Activated T-cell treated with anti-CD3 and anti-CD28 coated beads for 24 hours (primary cell): ENCODE data around the gene COL28A1.
"Not testable (repeated sequence)": the region's sequence is repeated elsewhere in the genome, so short reads cannot be mapped to it uniquely, and the experiment has no call there.

Source experiments
- DNase-seq: peaks from one replicate; pipeline ENCODE4 v3.0.0-alpha.2; 2020; ENCODE audit warnings: low read depth

The COL28A1 gene

DNA sequence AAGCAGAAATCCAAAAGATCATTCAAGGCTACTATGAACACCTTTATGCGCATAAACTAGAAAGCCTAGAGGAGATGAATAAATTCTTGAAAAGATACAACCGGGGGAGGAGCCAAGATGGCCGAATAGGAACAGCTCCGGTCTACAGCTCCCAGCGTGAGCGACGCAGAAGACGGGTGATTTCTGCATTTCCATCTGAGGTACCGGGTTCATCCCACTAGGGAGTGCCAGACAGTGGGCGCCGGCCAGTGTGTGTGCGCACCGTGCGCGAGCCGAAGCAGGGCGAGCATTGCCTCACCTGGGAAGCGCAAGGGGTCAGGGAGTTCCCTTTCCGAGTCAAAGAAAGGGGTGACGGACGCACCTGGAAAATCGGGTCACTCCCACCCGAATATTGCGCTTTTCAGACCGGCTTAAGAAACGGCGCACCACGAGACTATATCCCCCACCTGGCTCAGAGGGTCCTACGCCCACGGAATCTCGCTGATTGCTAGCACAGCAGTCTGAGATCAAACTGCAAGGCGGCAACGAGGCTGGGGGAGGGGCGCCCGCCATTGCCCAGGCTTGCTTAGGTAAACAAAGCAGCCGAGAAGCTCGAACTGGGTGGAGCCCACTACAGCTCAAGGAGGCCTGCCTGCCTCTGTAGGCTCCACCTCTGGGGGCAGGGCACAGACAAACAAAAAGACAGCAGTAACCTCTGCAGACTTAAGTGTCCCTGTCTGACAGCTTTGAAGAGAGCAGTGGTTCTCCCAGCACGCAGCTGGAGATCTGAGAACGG lies 70.5 kb downstream of the COL28A1 start:
- DNase-seq = not testable (repeated sequence)

DNA sequence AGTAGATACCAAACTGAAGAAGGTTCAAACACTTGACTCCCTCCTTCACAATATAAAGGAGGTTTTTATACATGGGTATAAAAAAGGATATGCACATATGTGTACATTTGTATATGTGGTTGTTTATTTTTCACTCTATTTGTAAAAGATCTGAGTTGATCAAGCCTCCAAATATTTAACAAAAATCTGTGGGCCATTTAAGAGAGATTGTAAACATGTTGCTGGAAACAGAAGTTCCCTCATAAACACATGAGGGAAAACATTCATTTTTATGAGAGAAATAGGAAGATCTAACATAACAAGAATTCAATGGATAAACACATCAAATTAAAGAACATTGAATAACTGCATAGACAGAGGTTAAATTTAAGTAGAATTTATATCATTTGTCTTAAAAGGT lies 81.7 kb downstream of the COL28A1 start:
- DNase-seq = no peak

DNA sequence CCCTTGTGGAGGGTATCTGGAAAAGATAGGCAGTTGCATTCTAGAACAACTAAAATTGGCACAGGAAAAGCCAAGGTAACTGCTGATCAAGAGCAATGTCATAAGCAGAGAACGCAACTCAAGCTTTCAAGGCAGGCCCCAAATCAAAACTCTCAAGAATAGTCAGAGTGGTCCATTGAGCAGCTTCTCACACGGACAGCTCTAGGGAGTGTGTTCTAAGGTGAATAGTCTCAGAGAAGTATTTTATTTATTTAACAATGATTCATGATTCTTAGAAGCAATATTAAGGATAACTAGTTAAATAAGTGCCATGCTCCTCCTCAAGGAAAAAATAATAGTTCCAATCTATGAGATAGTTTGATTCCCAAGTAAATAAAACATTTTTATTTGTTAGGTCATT lies 83.0 kb downstream of the COL28A1 start:
- DNase-seq = no peak

DNA sequence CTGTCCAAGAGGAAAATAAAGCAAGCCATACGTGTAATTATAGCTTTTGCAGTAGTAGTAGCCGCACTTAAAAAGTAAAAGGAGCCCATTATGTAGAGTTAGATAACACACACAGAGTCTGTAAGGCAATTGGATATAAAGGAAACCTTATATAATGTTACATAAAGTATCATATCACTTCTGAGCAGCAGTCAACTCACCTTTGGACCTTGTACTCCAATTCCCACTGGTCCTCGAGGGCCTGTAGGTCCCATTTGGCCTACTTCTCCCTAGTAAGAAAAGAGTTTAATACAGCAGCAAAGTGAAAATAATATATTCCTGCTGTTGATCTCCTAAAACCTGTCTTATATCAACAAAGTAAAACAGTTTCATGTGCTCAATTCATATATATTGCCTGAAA lies 83.6 kb downstream of the COL28A1 start:
- no peak for DNase-seq

DNA sequence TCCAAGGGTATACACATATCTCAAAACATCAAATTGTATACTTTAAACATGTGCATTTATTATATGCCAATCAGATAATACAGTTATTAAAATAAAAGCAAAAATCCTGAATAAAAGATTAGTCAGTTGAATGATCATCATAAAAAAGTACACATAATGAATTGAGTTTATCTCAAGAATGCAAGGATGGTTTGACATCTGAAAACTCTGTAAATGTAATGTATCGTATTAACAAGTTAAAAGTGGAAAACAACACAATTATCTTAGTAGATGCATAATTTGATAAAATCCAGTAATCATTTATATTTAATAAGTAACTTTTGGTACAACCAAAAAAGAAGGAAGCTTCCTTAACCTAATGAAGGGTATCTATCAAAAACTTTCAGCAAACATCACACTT lies 86.6 kb downstream of the COL28A1 start:
- no peak for DNase-seq

DNA sequence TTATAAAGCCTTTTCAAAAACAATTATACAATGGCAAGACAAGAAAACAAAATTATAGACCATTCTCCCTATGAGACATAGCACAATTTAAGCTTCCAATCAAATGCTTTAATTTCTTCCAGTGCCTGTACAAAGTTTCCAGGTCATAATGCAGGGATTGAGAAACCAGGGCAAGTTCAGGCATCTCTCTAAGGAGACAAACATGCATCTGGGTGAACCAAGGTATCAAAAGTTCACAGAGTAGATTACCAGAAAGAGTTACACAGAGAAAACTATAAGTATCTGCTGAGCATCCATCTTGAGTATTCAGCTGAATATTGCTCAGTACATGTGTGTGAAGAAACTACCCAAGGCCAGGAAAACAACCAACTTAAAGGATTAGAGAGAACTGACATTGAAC lies 89.1 kb downstream of the COL28A1 start:
- DNase-seq = no peak

DNA sequence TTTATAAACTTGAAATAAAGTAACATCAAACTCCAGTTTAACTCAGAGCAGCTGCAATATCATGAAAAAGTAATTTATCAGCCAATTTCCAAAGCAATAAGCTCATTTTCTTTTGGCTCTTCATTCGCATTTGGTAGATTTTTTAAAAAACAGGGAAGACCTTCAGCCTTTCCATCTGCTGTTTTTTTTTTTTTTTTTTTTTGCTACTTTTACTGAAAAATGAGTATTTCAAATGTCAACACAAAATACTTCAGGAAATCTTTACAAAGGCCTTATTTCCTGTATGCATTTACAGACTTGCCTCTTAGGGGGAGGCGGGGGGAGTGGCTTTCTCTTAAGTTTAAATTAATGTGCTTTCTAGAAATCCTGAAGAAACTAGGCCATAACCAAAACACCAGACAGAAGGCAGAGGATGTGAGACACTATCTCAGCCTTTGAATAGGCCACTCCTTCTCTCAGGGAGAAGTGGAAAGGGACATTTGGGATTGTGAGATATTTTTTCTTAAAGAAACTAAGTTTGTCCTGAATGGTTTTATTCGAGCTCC lies 91.8 kb downstream of the COL28A1 start:
- no peak for DNase-seq

DNA sequence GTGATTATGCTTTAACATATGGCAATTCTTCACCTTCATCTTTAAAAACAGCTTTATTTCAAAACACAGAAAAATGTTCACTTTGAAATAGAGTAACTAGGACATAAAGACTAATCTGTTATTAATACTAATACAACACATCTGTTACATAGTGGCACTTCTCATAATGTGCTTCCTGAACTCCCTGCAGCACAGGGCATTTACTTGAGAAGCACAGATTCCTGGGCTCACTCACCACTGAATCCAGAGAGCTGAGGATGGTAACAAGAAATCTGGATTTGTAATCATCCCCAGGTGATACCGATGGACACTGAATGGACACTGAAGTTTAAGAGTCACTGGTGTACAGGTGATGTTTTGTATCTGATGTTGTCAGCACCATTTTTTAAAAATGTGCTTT lies 96.1 kb downstream of the COL28A1 start:
- no peak for DNase-seq

DNA sequence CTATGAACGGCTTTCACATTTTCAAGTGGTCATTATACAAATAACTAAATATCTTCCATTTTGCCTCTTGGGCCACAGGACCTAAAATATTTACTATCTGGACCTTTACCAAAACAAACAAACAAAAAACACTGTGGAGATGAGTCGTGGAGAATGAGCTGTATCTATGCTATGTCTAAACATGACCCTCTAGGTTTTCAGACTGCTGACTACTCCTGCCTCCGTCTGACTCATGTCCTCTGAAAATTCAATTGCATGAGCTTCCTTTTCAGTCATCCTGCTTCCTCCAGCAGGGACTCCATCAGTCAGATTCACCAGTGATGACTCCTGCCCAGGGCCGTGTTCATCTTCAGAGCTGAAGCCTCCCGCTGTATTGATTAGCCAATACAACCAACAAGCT lies 96.8 kb downstream of the COL28A1 start:
- no peak for DNase-seq

DNA sequence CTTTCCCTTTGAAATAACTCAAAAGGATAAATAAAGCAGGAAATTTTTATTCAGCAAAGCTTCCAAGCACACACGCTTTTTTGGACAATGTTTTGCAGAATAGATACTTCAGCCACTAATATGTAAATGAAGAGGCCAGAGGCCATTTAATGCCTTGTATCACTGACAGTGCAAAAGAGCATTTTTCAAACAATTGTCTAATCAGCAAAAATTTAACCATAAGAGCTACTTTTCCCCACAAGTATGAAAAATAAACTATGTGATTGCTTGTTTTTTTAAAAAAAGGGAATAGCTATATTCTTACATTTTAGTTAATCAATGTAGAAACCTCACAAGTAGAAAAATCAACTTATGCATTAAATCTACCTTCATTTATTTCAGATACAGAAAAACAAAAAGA lies 99.7 kb downstream of the COL28A1 start:
- no peak for DNase-seq

DNA sequence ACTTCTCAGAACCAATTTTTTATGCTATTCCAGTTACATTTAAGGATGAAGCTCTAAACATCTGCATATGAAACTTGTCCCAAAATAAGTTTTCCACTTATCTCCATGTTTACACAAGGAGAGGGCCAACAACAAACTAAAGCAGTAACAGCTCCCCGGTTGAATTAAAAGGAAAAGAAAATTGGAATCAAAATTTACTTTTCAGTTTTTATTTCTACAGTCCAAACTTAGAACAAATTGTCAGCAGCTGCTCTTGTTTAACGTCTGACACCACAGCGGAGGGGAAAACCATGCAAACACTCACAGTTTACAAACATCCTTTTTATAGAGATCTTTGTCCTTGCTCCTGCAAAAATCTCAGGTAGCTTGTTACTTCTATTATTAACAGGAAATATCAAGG lies 101.3 kb downstream of the COL28A1 start:
- no peak for DNase-seq

DNA sequence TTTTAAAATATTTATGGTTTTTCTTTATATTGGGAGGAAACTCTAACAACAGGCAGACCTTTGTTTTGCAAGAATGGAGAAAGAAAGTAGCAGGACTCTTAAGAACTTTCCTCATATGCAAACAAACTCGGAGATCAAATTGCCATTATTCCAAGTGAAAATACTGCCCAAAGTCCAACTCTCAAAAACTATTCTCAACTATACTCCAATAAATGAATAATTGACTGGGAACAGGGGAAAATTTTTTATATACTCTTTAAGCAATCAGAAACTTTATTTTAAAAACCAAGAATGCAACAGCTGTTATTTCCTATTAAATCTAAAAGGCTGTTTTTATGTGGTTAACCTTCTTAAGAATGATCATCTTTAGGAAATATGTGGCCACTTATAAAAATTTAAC lies 101.9 kb downstream of the COL28A1 start:
- no peak for DNase-seq

DNA sequence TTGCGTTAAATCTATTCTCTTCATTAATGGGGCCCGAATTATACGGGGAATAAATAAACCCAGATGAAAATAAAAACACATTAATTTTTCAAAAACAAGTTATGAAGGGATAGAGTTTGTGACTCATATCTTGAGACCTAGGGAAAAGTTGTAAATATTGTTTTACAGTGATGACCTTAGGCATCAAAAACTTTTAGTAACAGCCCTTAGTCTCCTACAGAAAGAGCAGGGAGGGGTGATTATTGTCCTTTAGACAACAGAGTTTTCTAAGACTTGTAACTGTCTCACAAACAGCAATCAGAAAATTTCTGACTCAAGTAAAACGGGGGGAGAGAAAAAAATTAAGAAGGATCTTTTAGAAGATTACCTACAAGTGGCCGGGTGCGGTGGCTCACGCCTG lies 102.7 kb downstream of the COL28A1 start:
- no peak for DNase-seq

DNA sequence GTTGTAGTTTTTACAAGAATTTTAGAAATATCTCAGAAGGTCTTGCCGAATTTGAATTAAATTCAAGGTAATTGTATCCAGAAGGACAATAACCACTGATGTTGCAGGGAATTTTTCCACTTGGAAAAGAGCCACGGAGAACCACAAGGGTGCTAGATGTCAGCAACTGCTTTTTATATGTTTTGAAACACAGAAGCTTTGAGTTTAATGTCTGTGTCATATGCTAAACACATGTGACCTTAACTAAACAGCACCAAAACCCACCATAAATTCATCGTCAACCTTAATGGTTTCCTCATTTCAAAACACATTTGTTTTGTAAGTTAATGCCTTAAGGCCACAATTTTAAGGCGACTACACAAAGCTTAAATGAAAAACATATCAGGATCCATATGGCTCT lies 106.9 kb downstream of the COL28A1 start:
- no peak for DNase-seq

DNA sequence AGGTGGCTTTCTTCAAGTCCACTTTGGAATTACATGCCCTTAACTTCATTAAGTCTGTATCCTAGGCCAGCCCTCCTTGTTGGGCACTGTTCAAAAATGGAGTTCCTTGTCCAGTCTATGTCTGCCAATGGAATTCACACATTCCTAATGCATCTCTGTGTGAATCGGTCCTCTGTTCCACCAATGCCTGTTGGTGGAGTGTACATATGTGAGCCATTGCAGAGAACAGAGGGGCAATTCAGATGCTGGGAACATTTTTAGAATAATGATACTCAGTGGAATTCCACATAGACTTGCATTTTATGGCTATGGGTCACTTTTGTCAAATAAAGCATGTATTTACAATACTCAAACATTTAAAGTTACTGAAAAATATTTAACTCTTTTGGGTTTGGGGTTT lies 108.3 kb downstream of the COL28A1 start:
- no peak for DNase-seq

DNA sequence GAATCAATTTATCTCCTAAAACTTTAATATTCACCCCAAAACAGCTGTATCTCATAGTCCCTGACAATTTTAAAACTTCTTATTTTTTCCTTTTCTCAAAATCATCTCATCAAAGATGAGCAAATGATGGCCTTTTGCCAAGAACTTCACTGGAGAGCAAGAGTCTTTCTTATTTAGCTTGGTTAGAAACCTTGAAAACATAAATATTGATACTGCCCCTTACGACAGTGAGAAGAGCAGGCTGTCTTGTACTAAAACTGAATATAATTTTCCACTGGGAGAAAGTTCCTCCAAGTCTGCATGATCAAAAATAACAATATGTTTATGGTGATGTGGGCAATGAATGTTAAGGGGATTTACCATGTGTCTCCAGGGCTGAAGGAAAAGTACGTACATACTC lies 109.0 kb downstream of the COL28A1 start:
- DNase-seq = no peak

DNA sequence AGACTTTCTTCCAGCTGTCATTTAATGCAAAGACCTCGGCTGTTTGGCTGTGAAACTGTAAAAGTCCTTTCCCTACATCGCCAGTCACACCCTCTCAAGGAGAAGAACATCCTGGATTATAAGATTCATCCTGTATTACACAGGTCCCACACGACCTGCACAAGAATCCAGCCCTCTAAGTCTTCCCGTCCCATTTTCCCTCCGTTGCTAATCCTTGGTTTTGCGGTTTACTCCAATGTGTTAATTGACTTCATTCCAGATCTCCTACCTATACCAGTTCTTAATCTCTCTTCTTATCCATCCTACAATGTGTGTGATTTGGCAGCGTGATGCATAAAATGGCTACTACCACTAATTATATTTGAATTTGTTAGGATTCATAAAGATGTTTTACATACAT lies 110.4 kb downstream of the COL28A1 start:
- no peak for DNase-seq

DNA sequence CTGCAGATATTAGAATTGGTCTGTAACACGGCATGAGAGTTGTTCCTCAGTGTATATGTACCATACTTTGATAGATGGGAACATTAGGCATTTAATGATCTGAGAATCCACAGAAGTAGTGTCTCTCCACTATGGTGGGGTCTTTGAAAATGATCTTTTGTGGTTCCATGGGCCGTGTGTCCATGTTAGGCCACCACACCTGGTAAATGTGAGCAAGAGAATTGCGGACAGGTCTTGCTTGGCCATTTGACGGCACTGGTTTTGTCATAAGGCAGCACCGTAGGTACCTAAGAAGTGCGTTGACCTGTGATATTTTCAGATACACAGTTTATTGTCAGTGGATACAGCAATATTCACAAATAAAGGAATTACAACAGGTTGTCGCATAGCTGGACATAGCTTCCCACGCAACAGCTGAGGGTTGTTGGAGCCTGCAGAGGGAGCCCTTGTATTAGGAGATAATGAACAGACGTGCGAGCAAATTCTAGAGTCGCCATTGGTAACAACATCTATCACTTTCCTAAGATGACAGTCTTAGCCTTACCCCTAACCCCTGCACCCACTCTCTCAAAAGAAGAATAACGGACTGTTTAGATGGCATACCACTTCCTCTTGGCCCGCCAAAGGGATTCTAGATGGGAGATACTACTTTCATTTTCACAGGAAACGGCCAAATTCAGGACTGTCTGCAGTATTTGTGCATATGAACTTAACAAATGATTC lies 111.4 kb downstream of the COL28A1 start:
- DNase-seq = peak; percentile 13

DNA sequence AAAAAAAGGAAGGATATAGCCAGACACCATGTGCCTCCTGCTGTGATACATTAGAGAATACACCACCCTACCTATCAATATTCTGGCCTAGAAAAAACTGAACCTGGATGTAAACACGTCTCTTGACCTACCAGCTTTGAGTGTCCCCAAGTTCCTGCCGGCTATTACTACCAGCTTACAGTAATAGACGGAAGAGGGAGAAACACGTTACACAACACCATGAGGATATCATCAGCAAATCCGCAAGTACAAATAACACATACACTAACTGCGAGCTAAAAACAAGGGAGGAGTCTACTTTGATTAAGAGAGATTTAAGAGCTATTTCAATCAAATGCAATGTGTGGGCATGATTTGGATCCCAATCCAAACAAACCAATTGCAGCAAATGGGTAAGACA lies 113.0 kb downstream of the COL28A1 start:
- no peak for DNase-seq

DNA sequence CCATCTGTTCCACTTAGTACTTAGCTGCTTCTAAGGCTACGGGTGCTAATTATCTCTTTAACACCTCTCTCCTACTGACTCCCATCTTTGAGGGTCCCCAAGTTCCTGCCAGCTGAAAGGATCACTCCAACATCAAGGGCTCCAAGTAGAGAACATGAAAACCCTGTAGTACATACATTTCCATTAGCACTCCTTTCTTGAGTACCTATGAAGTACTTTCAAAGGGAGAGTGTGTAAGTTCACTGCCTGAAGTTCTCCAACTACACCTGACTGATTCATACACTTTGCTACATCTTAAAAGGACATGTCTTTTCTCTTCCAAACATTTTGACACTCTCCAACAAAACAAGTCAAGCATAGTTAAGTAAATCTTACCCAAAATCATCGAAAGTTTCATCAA lies 113.8 kb downstream of the COL28A1 start:
- DNase-seq = no peak

DNA sequence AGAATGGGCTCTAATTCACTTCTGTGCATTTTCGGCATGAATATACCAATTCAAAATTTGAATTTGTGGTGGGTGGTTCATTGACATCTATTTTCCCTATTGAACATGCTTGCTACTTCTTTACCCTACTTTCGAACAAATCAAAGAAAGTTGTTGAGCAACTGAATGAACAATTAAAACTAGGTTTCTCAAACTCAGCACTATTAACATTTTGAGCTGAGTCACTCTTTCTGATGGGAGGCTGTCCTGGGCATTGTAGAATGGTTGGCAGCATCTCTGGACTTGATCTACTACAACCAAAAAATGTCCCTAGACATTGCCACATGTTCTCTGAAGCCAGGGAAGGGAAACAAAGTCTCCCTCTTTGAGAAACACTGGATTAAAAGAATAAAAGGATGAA lies 116.7 kb downstream of the COL28A1 start:
- DNase-seq = no peak

DNA sequence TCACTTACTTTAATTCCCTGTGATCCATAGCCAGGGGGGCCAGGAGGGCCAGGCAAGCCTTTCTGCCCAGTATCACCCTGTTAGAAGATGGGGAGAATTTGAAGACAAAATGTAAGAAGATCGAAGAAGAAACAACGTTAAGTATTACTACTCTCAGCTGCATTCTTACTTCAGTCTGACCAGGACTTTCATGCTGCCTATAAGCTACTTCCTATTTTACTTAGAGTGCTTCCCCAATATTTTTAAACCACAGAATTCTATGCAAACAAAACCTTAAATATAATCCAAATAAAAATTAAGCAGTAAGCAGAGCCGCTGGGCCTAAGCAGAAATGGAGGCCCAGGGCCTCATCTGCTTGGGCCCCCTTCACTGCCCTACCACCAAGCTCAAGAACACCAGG lies 117.8 kb downstream of the COL28A1 start:
- DNase-seq = no peak

DNA sequence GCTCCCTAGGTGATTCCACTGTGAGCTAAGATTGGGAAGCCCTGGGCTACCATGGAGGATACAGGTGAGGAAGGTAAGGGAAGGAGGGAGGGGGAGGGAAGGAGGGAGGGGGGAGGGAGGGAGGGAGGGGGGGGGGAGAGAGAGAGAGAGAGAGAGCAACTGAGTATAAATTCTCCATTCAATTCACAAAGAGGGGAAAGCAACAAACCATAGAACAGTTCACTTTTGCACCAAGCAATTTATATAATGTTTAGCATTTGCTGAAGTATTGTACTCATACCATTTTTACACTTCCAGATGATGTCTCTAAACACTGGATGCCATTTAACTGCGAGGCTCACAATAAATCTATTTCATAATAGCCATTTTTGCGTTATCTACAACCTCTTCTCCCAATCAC lies 118.3 kb downstream of the COL28A1 start:
- DNase-seq = no peak
